Esophagus squamous epithelium (tissue), 5 donors: ENCODE measurements around the gene ZWILCH. TPM values are rescaled to one million over a fixed set of nuclear protein-coding genes. Genes with fewer than 3 reads are reported as not detected.

Experiments
- DNase-seq: peaks from one replicate; lab custom pipeline; 2025; lab: John Stamatoyannopoulos, UW
- H3K27ac ChIP-seq, 4 donors: fragments of 200-600 bp; sonication (generic); one replicate each; pipeline ENCODE4 v1.5.1; 2016 to 2019; ENCODE audit warnings: mild to moderate bottlenecking in 1 of 4
- H3K27me3 ChIP-seq, 4 donors: fragments of 200-600 bp; sonication (generic); 1 replicate in 3 of 4; 2 replicates in 1 of 4; pipeline versions ENCODE4 v1.5.1 to v1.6.0; 2017 to 2021; ENCODE audit warnings: antibody characterized with exemption in 1 of 4
- H3K36me3 ChIP-seq, 3 donors: fragments of 200-600 bp; sonication (generic); one replicate each; pipeline ENCODE4 v1.5.1; 2016 to 2019
- H3K4me1 ChIP-seq, 3 donors: fragments of 200-600 bp; sonication (generic); one replicate each; pipeline ENCODE4 v1.5.1; 2017 to 2019
- H3K4me3 ChIP-seq, 4 donors: fragments of 200-600 bp; sonication (generic); 1 replicate in 3 of 4; 2 replicates in 1 of 4; pipeline ENCODE4 v1.5.1; 2016 to 2019; ENCODE audit warnings: mild to moderate bottlenecking in 2 of 4, moderate library complexity in 1 of 4
- H3K9me3 ChIP-seq, 3 donors: fragments of 200-600 bp; sonication (generic); one replicate each; pipeline ENCODE4 v1.5.1; 2016 to 2019
- POLR2A ChIP-seq, 4 donors: fragments of 450-650 bp; IDR thresholded peaks; one replicate each; pipeline ENCODE4 v1.6.1; 2017; ENCODE audit warnings: antibody characterized with exemption in 4 of 4, mild to moderate bottlenecking in 4 of 4, moderate library complexity in 3 of 4
- WGBS, 2 donors: methylation state at CpG; one replicate each; pipeline ENCODE4 v1.1.5; 2018; 5-methylcytosine and 5-hydroxymethylcytosine counted together
- intact Hi-C: fragments of 100-400 bp; cut with DNase I; formaldehyde crosslinking; loops from one replicate; pipeline ENCODE4 v1.15.0; 2022
- small RNA-seq, 4 donors: library from RNA; depleted of rRNA; stranded (forward); fragments of <200 nt; gene quantifications; one replicate each; pipeline ENCODE3, GENCODE V24; 2016
- total RNA-seq, 4 donors: library from RNA; depleted of rRNA; stranded (reverse); fragments of >200 nt; gene quantifications; one replicate each; pipeline ENCODE4 v1.1.0, GENCODE V29; 2016
- TF ChIP-seq, protein P1 (sequence below), 6 experiments: fragments of 450-650 bp in 4 of 6; fragments of 200-600 bp in 2 of 6; sonication (generic) in 2 of 6; IDR thresholded peaks; one replicate each; pipeline ENCODE4 v1.5.1; 2016 to 2019; ENCODE audit warnings: antibody characterized with exemption in 6 of 6, mild to moderate bottlenecking in 4 of 6, moderate library complexity in 4 of 6
- donor health status: DM: yes; HTN: yes; CAD: no.

Gene ZWILCH
- total RNA-seq, 4 donors from 2014 or later = 4.5 to 21.2 (median 11.4) TPM

DNA sequence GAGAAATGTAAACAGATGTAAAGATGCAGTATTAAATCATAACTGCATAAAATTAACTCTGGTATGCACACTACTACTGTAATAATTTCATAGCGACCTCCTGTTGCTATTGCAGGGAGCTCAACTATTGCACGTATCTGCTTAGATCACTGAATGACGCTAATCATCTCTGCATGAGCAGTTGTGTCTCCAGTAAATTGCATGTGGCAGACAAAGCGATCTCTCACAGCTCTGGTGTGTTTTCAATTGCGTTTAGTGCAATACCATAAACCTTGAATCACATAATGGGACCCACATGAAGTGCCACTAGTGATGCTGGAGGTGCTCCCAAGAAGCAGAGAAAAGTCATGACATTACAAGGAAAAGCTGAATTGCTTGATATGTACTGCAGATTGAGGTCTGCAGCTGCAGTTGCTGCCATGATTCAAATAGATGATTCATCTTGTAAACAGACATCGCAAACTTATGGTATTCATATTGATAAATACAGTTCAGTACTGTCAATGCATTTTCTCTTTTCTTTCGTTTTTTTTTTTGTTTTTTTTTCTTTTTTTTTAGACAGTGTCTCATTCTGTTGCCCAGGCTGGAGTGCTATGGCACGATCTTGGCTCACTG is 90.9 kb downstream of the ZWILCH start:
- no peaks in the 10 kb centered on the region for H3K4me1 ChIP-seq
- WGBS, 2 donors = 71 to 77% methylated on average over 7 to 8 of the region's 8 CpGs
- no peaks in the 10 kb centered on the region for H3K36me3 ChIP-seq
- peaks cover 0 to 2% (median 0%) of the 10 kb centered on the region in 4 donors for H3K27me3 ChIP-seq
- no peak for DNase-seq
- TF ChIP-seq, protein P1, sequence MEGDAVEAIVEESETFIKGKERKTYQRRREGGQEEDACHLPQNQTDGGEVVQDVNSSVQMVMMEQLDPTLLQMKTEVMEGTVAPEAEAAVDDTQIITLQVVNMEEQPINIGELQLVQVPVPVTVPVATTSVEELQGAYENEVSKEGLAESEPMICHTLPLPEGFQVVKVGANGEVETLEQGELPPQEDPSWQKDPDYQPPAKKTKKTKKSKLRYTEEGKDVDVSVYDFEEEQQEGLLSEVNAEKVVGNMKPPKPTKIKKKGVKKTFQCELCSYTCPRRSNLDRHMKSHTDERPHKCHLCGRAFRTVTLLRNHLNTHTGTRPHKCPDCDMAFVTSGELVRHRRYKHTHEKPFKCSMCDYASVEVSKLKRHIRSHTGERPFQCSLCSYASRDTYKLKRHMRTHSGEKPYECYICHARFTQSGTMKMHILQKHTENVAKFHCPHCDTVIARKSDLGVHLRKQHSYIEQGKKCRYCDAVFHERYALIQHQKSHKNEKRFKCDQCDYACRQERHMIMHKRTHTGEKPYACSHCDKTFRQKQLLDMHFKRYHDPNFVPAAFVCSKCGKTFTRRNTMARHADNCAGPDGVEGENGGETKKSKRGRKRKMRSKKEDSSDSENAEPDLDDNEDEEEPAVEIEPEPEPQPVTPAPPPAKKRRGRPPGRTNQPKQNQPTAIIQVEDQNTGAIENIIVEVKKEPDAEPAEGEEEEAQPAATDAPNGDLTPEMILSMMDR (IDR thresholded peaks at IDR 0.05) = no peak
- TF ChIP-seq POLR2A (IDR thresholded peaks at IDR 0.05) = no peak
- H3K27ac ChIP-seq = no peak overlapping the region
- H3K9me3 ChIP-seq = no peaks in the 10 kb centered on the region
- intact Hi-C loops = no loop called here
- no peak overlapping the region for H3K4me3 ChIP-seq

DNA sequence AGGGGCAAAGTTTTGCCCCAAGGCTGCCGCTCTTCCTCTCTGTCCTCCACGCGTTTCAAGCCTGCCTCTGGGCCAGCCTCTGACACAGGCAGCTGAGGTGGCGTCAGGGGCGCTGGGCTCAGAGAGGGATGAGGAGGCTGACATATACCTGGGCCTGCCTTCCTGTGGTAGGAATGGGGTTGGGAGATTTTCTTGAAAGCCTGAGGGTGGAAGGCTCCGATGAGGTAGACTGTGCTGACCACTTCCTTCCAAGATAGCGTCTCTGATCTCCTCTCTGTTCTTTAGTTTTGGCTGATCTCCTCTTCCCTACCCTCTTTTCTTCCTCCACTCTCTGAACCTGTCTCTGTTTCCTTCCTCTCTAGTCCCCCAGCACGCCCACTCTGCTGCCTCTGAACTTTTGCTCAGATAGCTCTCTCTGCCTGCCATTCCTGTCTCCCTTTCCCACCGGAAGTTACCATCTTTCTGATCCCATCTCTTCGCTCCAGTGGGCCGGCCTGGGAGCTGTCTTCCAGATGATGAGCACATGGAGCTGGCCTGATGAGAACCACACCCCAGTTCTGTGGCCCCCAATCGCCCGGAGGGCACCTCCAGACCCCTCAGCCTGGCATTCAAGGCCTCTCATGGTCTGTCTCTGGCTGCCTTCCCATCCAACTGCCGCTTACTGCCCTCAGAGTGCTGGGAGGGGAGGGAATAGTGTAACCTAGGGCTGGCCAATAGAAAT is 93.1 kb downstream of the ZWILCH start:
- intact Hi-C loops = no loop called here
- H3K27ac ChIP-seq = no peak overlapping the region
- no peak overlapping the region for H3K4me3 ChIP-seq
- H3K27me3 ChIP-seq = peaks cover 0 to 15% (median 0%) of the 10 kb centered on the region in 4 donors
- no peaks in the 10 kb centered on the region for H3K36me3 ChIP-seq
- peaks cover 0 to under 1% (median 0%) of the 10 kb centered on the region in 3 donors for H3K4me1 ChIP-seq
- no peak for DNase-seq
- 64 to 80% methylated on average over 10 to 12 of the region's 14 CpGs for whole genome bisulfite sequencing, 2 donors
- TF ChIP-seq POLR2A (IDR thresholded peaks at IDR 0.05) = no peak
- TF ChIP-seq, protein P1 (IDR thresholded peaks at IDR 0.05) = no peak
- H3K9me3 ChIP-seq = no peaks in the 10 kb centered on the region

Small RNAs within 50 kb of the gene (small RNA-seq; reads per million reads assigned to genes)
- gene MIR4512 (0 reads per million in 4 donors), gene RF01159 (0 reads per million in 4 donors), gene SNORD16 (0 reads per million in 4 donors), gene SNORD18A (0 reads per million in 4 donors), gene SNORD18B (0 reads per million in 4 donors), gene SNORD18C (0 reads per million in 4 donors)

Other genes starting within 250 kb of the ZWILCH start
- gene DIS3L, start 211.8 kb upstream of the ZWILCH start, total RNA-seq = 10 to 100 TPM; 12.5 to 34.0 (median 20.6) TPM
- gene TIPIN, start 148.6 kb upstream of the ZWILCH start, total RNA-seq = 10 to 100 TPM in 1 of 4 donors, 1 to 10 TPM in 3; 2.5 to 10.0 (median 6.7) TPM
- 10 to 100 TPM; 29.0 to 53.4 (median 45.3) TPM for gene MAP2K1, start 118.4 kb upstream of the ZWILCH start, total RNA-seq
- 10 to 100 TPM in 3 of 4 donors, 1 to 10 TPM in 1; 7.8 to 31.1 (median 16.7) TPM for gene SNAPC5, start 7.6 kb upstream of the ZWILCH start, total RNA-seq
- 1,000 to 10,000 TPM; 2,279 to 4,532 (median 3,529) TPM for gene RPL4, start 471 bp upstream of the ZWILCH start, total RNA-seq
- not detected for gene LCTL, start 60.7 kb downstream of the ZWILCH start, total RNA-seq
- gene SMAD6, start 196.9 kb downstream of the ZWILCH start, total RNA-seq = 1 to 10 TPM; 1.7 to 6.3 (median 3.8) TPM